ENCODE data around the gene COX14.
"Not testable (repeated sequence)": the region's sequence is repeated elsewhere in the genome, so short reads cannot be mapped to it uniquely, and the experiment has no call there.

COX14 gene

GRCh38 chr12:50107416-50108268 is 4.4 kb upstream of the COX14 start:
- DNase-seq (ENCODE audit: low spot score), result no peak

DNA sequence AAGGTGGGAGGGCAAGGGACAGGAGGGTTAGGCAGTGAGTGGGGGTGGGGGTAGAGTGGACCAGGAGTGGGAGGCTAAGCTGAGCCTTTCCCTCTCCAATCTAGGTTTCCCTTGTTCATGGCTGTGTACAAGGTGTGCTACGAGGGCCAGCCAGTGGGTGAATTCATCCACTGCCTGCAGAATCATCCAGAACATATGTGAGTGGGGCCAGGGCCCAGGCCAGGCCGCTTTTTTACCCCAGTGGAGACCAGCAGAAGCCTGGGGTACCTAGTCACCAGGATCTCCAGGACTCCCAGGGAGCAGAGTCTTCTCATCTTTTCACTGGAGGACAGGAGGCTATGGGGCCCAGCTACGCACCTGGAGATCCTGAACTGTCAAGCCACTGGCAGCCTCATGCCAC is 2.7 kb upstream of the COX14 start:
- no peak for DNase-seq (ENCODE audit: low spot score)

DNA sequence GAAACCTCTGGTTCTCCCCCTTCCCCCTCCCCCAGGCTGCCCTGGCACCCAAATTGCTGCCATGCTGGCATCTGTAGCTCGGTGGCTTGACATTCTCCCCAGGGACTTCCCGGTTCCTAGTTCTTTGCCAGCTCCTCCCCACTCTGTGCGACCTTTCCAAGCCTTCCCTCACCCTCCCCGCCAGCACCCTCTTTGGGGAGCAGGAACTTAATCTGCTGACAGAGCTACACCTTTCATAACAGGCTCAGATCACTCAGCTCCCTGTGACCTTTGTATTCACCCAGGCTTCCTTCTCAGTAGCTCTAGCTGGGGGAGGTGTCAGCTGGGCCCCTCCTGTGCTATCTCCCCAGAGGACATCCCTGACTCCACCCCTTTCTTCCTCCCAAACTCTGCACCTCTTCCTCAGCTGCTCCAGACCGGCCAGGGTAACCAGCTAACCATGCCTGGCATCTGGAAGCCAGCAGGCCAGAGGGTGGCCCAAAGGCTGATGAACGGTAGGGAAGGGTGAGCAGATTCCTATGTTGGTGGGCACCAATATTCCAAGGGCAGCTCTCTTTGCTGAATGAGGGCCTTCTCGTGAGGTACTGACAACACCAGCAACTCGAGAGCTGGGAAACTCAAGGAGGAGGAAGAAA is 1.8 kb upstream of the COX14 start:
- DNase-seq (ENCODE audit: low spot score), result peak; percentile 58

- peak; percentile 74 for DNase-seq (ENCODE audit: low spot score)
Observed at GRCh38 chr12:50110762-50111351, 1.2 kb upstream of the COX14 start.

- DNase-seq (ENCODE audit: low spot score), result peak; percentile 23
Observed at GRCh38 chr12:50111395-50111692, 692 bp upstream of the COX14 start.

DNA sequence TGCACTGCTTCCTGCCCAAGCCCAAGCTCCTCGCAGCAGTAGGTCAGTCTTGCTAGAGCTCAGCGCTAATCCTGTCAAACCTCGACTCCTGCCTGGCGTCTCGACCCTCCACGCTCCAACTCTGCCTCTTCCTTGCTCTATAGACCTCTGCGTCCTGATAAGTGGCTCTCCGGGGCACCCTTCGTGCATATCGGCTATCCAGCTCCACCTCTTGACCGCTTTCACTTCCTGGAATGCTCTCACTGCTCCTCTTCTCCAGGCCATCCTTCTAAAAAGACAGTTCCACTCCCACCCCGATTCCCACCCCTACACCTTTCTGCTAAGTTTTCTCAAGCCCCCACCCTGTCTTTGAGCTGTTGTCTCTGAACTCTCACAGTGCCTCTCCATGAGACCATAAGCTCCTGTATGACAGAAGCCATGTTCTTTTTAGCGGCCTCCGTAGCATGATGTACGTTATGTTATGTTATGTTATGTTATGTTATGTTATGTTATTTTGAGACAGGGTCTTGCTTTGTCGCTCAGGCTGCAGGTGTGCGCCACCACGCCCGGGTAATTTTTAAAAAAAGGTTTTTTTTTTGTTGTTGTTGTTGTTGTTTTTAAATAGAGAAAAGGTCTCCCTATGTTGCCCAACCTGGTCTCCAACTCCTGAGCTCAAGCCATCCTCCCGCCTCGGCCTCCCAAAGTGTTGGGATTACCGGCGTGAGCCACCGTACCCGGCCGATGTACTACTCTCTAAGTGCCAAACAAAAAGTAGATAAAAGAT is 601 bp downstream of the COX14 start:
- DNase-seq (ENCODE audit: low spot score), result peak; percentile 60

GRCh38 chr12:50117057-50117622 is 5.1 kb downstream of the COX14 start:
- DNase-seq (ENCODE audit: low spot score), result no peak

DNA sequence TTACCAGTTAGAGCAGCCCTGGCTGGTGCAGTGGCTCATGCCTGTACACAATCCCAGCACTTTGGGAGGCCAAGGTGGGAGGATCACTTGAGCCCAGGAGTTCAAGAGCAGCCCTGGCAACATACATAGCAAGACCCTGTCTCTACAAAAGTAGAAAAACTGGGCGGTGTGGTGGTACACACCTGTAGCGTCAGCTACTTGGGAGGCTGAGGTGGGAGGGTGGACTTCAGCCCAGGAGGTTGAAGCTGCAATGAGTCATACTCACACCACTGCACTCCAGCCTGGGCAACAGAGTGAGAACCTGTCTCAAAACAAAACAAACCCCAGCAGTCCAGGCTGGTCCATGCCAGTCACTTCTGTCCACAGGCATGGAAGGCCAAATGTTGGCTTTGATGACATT is 7.4 kb downstream of the COX14 start:
- no peak for DNase-seq (ENCODE audit: low spot score)

GRCh38 chr12:50120521-50120920 is 8.5 kb downstream of the COX14 start:
- DNase-seq (ENCODE audit: low spot score), result no peak

GRCh38 chr12:50120953-50121352 is 8.9 kb downstream of the COX14 start:
- DNase-seq (ENCODE audit: low spot score), result no peak

GRCh38 chr12:50121641-50122040 is 9.6 kb downstream of the COX14 start:
- no peak for DNase-seq (ENCODE audit: low spot score)

DNA sequence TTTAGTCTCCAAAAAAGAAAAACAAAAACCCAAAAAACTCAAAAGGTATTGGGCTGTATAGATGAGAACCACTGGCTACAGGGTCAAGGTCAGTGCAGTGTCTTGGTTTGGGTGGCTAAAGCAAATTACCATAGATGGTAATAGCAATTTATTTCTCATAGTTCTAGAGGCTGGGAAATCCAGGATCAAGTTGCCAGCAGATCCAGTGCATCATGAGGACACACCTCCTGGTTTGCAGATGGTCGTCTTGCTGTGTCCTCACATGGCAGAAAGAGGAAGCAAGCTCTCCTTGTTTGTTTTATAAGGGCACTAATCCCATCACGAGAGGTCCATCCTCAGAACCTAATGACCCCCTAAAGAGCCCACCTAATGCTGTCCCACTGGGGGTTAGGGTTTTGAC is 11.2 kb downstream of the COX14 start:
- DNase-seq (ENCODE audit: low spot score), result no peak

DNA sequence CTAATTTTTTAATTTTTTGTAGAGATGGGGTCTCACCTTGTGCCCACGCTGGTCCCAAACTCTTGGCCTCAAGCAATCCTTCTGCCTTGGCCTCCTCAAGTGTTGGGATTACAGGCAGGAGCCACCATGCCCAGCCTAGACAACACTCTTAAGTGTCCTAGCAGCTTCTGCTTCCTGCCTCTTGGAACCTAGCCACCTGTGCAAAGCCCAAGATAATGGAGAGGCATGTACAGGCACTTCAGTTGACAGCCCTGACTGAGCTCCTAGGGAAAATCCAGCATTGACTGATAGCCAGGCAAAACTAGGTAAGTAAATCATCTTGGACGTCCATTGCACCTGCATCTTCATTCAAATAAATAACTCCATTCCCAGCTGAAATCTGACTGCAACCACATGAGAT is 15.5 kb downstream of the COX14 start:
- no peak for DNase-seq (ENCODE audit: low spot score)

DNA sequence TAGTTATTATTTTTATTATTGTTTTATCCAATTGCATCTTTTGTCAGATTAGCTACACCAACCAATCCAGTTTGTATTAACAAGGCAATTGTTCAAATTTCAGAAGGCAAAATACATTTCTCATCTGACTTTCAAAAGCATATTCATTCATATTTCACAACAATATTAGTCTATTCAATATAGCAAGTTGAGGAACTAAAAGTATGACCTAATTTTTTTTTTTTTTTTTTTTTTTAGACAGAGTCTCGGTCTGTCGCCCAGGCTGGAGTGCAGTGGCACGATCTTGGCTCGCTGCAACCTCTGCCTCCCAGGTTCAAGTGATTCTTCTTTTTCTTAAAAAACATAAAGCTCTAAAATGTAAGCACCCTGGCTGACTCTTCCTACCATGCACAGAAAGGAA is 17.3 kb downstream of the COX14 start:
- no peak for DNase-seq (ENCODE audit: low spot score)

DNA sequence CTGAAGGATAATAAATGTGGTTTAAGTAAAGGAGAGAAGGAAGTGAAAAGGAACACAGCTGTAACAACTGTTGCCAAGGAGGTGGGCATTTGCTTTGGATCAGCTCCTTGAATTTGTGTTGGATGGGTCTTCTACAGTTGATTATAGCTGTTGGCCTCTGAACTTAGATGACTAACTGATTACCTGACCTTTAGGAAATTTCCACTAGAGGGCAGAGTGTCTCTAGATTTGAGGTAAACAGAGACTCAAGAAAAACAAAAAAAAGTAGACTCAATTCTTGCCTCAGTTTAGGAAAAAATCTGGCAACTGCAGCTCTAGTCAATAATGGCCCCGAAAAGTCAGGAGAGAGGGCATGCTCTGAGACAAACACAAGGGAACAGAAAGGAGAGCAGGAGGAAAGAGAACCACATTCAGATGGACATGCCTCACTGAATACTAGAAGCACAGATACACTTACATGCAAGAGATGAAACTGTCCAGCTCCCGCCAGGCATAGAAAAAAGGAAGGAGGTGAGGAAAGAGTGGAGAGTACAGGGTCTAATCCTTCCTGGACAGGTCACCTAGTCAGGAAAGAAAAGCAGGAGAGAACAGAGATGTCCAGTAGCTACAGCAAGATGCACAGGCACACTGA is 20.6 kb downstream of the COX14 start:
- DNase-seq (ENCODE audit: low spot score), result no peak

- DNase-seq (ENCODE audit: low spot score), result no peak
Observed at GRCh38 chr12:50142993-50143392, 31.0 kb downstream of the COX14 start.

DNA sequence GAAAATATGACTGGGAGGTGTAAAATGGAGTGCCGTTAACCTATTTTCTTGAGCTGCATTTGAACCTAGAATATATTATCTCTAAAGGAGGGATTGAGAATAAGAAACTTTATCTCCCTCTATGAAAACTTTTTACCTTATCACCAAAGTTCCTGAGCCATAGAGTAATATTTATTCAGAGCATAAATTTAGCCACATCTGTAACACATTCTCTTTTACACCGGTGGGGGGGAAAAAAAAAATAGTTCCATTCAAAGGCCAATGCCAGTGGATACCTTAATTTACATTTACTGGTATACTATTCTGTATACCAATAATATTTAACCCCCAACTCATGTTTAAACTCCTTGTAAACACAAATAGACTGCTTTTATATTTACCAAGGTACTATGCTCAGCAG is 33.4 kb downstream of the COX14 start:
- DNase-seq (ENCODE audit: low spot score), result no peak

GRCh38 chr12:50147281-50147680 is 35.2 kb downstream of the COX14 start:
- DNase-seq (ENCODE audit: low spot score), result no peak

GRCh38 chr12:50148011-50148410 is 36.0 kb downstream of the COX14 start:
- not testable (repeated sequence) for DNase-seq (ENCODE audit: low spot score)

DNA sequence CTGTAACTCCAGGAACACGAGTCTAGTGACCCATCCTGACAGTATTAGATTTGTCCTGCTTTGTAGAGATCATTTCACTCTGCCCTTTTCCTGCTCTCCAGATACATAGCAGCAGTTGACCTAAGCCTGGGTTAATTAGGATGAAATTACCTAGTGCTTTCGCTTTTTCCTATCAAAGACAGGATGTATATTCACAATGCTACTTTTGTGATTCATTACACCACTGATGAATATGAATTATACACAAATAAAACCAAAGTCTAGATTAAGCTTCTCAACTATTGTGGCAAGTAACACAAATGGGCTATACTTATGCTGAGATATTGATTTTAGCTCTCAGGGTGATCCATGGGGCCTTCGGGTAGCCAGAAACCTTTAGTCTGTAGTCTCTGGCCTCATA is 37.3 kb downstream of the COX14 start:
- DNase-seq (ENCODE audit: low spot score), result no peak

GRCh38 chr12:50151047-50151687 is 39.1 kb downstream of the COX14 start:
- no peak for DNase-seq (ENCODE audit: low spot score)

Data from germinal center (tissue), 1 donor.